Activated gamma-delta T cell treated with Interleukin-2 at 50 U/mL for 16 hours (primary cell): Measurements from ENCODE around the gene TAB2.

Source experiments
- DNase-seq: peaks from one replicate; pipeline ENCODE4 v3.0.0-alpha.2; 2020

Gene TAB2

GRCh38 chr6:149380523-149380922 lies 63.0 kb downstream of the TAB2 start:
- DNase-seq, result no peak

- no peak for DNase-seq
Measured at GRCh38 chr6:149383371-149383770, 65.9 kb downstream of the TAB2 start.

GRCh38 chr6:149384464-149384863 lies 67.0 kb downstream of the TAB2 start:
- DNase-seq, result no peak

- no peak for DNase-seq
Measured at GRCh38 chr6:149385998-149386646, 68.6 kb downstream of the TAB2 start.

- DNase-seq, result no peak
Measured at GRCh38 chr6:149387779-149388512, 70.4 kb downstream of the TAB2 start.

GRCh38 chr6:149389509-149390297 lies 72.2 kb downstream of the TAB2 start:
- DNase-seq, result no peak

GRCh38 chr6:149392093-149392492 lies 74.6 kb downstream of the TAB2 start:
- no peak for DNase-seq

GRCh38 chr6:149392535-149392934 lies 75.0 kb downstream of the TAB2 start:
- DNase-seq, result no peak

GRCh38 chr6:149393002-149393679 lies 75.6 kb downstream of the TAB2 start:
- DNase-seq, result no peak

GRCh38 chr6:149395185-149395584 lies 77.7 kb downstream of the TAB2 start:
- no peak for DNase-seq

GRCh38 chr6:149397384-149397783 lies 79.9 kb downstream of the TAB2 start:
- DNase-seq, result no peak

GRCh38 chr6:149400050-149400449 lies 82.5 kb downstream of the TAB2 start, which contains the start of gene SUMO4:
Gene SUMO4, plus strand, starts transcription at chr6:149400262. Its CDS starts 130 bp downstream, at chr6:149400392.
- no peak for DNase-seq

GRCh38 chr6:149403534-149403933 lies 86.0 kb downstream of the TAB2 start:
- no peak for DNase-seq

- DNase-seq, result no peak
Measured at GRCh38 chr6:149405823-149406765, 88.6 kb downstream of the TAB2 start.

GRCh38 chr6:149409617-149410016 lies 92.1 kb downstream of the TAB2 start:
- DNase-seq, result no peak

GRCh38 chr6:149410557-149410956 lies 93.0 kb downstream of the TAB2 start:
- DNase-seq, result no peak

- no peak for DNase-seq
Measured at GRCh38 chr6:149414009-149414408, 96.5 kb downstream of the TAB2 start.

GRCh38 chr6:149414821-149415220 lies 97.3 kb downstream of the TAB2 start:
- DNase-seq, result no peak

GRCh38 chr6:149419696-149420404 lies 102.3 kb downstream of the TAB2 start:
- no peak for DNase-seq

GRCh38 chr6:149421132-149421531 lies 103.6 kb downstream of the TAB2 start:
- no peak for DNase-seq

- no peak for DNase-seq
Measured at GRCh38 chr6:149422581-149422980, 105.1 kb downstream of the TAB2 start.
